Aorta (tissue), 5 donors: ENCODE results near the gene RCE1. TPM values are rescaled to one million over a fixed set of nuclear protein-coding genes. Genes with fewer than 3 reads are reported as not detected.

ENCODE experiments used
- ATAC-seq: fragments of 200-7000 bp; cut with Tn5 transposase; one replicate; pipeline ENCODE4 v1.9.1; 2022; ENCODE audit warnings: moderate library complexity; ENCODE audit not compliant: low FRiP score
- DNase-seq, 2 donors: peaks; one replicate each; pipeline ENCODE4 v3.0.0-alpha.2; 2020
- H3K27ac ChIP-seq, 2 donors: one replicate each; pipeline ENCODE4 v1.5.1; 2013; ENCODE audit warnings: low read length in 2 of 2, mild to moderate bottlenecking in 2 of 2, moderate library complexity in 2 of 2, control low read depth in 1 of 2, inconsistent platforms in 1 of 2, low read depth in 1 of 2
- H3K27me3 ChIP-seq, 2 donors: one replicate each; pipeline ENCODE4 v1.6.1; 2013; ENCODE audit warnings: control low read depth in 1 of 2, low read length in 1 of 2, mild to moderate bottlenecking in 1 of 2, moderate library complexity in 1 of 2; ENCODE audit not compliant: insufficient read depth in 2 of 2, control insufficient read depth in 1 of 2
- H3K36me3 ChIP-seq, 2 donors: one replicate each; pipeline ENCODE4 v1.6.1; 2013; ENCODE audit warnings: control low read depth in 1 of 2, low read length in 1 of 2, mild to moderate bottlenecking in 1 of 2; ENCODE audit not compliant: insufficient read depth in 2 of 2, control insufficient read depth in 1 of 2
- H3K4me1 ChIP-seq, 2 donors: one replicate each; pipeline ENCODE4 v1.6.1; 2013; ENCODE audit warnings: low read length in 2 of 2, control low read depth in 1 of 2, mild to moderate bottlenecking in 1 of 2, moderate library complexity in 1 of 2; ENCODE audit not compliant: insufficient read depth in 2 of 2, control insufficient read depth in 1 of 2
- H3K4me3 ChIP-seq, 2 donors: one replicate each; pipeline ENCODE4 v1.5.1; 2013; ENCODE audit warnings: low read length in 2 of 2, control low read depth in 1 of 2, mild to moderate bottlenecking in 1 of 2
- H3K9me3 ChIP-seq: one replicate; pipeline ENCODE4 v1.6.1; 2013; ENCODE audit warnings: mild to moderate bottlenecking, low read length; ENCODE audit not compliant: control insufficient read depth
- WGBS, 2 donors: extraction: QIAGEN DNeasy Blood & Tissue Kit; methylation state at CpG; one replicate each; pipeline ENCODE4 v1.1.7; 2013; 5-methylcytosine and 5-hydroxymethylcytosine counted together
- intact Hi-C, 2 donors: fragments of 100-400 bp; cut with DNase I; formaldehyde crosslinking; loops; one replicate each; pipeline versions ENCODE4 v1.14.2 to v1.15.0; 2022
- polyA plus RNA-seq, 2 donors: library from polyadenylated mRNA; stranded (reverse); fragments of 200-250 nt; gene quantifications; one replicate each; pipeline ENCODE4 v1.2.3, GENCODE V29; 2013
- total RNA-seq, 2 donors: library from RNA; stranded (reverse); fragmentation: NEBNext Ultra II Directional; extraction: Animal tissue kit (Norgen Biotek cat#: 25700); gene quantifications; one replicate each; pipeline ENCODE4 v1.2.1, GENCODE V29; 2021
- donor health status: healthy with polysubstance abuse.
- donor health status: Bipolar disorder and iron deficiency.
- donor health status: DM: no; HTN: no; CAD: no.
- donor health status: DM: no; HTN: no; CAD: no.
- donor health status: DM: yes; HTN: yes; CAD: no.

RCE1 gene
- total and polyA plus RNA-seq, 4 donors = 11.7 to 23.5 (median 14.6) TPM

DNA sequence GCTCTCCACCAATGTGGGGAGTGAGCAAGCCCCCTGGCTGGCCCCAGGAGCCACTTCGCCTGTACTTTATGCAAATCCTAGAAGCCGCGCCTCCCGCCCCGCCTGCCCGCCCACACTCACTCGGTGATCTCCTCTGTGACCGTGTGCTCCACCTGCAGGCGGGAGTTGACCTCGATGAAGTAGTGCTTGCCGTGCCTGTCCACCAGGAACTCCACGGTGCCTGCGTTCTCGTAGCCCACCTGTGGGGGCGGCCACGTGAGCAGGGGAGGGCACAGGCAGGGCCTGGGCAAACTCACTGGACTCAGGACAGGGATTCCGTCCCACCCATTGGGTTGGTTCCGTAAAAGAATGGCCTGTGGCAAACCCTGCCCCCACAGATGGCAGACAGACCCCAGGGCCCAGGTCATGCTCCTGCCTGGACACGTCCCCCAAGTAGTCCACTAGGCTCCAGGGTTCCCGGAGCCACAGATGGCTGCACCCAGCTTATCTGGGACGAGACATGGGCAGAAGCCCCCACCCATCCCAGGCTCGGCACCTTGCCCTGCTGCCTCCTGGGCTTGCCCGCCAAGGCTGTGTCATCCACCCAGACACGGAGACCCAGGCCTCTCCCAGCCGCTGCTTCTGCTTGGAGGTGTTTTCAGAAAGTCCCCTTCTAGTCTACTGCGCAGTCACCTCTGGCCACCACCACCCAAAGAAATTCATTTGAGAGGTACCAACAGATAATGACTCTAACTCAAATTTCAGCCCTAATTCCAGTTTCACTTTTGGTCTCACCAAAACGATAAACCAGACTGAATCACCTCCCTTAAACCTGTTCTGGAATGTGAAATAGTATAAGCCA is 25.7 kb downstream of the RCE1 start:
- H3K4me1 ChIP-seq = no peaks in the 10 kb centered on the region
- no peaks in the 10 kb centered on the region for H3K27me3 ChIP-seq
- ATAC-seq (no peak), DNase-seq (no peak)
- intact Hi-C loops = no loop called here
- peaks cover 0 to 5% of the 10 kb centered on the region in 2 donors for H3K36me3 ChIP-seq
- H3K9me3 ChIP-seq = no peaks in the 10 kb centered on the region
- WGBS, 2 donors = 69 to 74% methylated on average over 27 of the region's 27 CpGs
- H3K27ac ChIP-seq = no peak overlapping the region
- no peak overlapping the region for H3K4me3 ChIP-seq

DNA sequence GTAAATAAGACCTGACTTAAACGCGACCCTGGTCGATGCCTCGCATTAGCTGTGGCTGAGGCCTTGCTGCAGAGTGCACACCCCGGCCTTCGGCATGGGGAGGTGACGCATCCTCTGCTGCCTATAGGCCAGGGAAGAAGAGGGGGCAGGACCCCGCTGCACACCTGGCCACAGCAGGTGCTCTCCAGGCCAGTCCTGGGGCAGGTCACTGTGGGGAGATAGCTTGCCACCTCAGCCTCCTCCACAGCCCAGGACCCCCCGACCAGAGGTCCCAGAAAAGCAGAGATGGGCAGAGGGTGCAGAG is 26.3 kb downstream of the RCE1 start:
- ATAC-seq = no peak
- Histone ChIP-seq H3K4me3 (no peak overlapping the region), H3K36me3 (peaks cover 0 to 5% of the 10 kb centered on the region in 2 donors), H3K9me3 (no peaks in the 10 kb centered on the region), H3K27ac (no peak overlapping the region), H3K4me1 (no peaks in the 10 kb centered on the region), H3K27me3 (no peaks in the 10 kb centered on the region)
- WGBS, 2 donors = 94 to 95% methylated on average over 9 of the region's 9 CpGs
- intact Hi-C loops = no loop called here
- no peak for DNase-seq

DNA sequence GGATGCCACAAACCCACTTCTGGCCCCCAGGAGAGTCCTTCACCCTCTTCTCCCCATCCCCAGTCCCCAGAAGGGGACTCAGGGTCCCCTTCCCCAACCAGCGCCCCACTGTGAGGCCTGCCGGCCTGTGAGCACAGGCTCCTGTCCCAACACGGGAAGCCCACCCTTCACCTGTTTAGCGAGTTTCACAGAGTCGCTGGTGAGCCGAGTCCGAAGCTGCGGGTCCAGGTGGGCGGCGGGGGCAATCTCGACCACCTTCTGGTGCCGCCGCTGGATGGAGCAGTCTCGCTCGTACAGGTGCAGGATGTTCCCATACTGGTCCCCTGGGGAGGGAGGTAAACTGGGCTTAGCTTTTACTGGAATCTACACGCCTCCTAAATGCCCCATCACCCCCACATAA is 26.9 kb downstream of the RCE1 start:
- Histone ChIP-seq H3K9me3 (no peaks in the 10 kb centered on the region), H3K4me1 (no peaks in the 10 kb centered on the region), H3K36me3 (peaks cover 0 to 5% of the 10 kb centered on the region in 2 donors), H3K27ac (no peak overlapping the region), H3K27me3 (no peaks in the 10 kb centered on the region), H3K4me3 (no peak overlapping the region)
- ATAC-seq = no peak
- intact Hi-C loops = no loop called here
- no peak for DNase-seq
- 96% methylated on average over 15 to 16 of the region's 16 CpGs for WGBS, 2 donors

DNA sequence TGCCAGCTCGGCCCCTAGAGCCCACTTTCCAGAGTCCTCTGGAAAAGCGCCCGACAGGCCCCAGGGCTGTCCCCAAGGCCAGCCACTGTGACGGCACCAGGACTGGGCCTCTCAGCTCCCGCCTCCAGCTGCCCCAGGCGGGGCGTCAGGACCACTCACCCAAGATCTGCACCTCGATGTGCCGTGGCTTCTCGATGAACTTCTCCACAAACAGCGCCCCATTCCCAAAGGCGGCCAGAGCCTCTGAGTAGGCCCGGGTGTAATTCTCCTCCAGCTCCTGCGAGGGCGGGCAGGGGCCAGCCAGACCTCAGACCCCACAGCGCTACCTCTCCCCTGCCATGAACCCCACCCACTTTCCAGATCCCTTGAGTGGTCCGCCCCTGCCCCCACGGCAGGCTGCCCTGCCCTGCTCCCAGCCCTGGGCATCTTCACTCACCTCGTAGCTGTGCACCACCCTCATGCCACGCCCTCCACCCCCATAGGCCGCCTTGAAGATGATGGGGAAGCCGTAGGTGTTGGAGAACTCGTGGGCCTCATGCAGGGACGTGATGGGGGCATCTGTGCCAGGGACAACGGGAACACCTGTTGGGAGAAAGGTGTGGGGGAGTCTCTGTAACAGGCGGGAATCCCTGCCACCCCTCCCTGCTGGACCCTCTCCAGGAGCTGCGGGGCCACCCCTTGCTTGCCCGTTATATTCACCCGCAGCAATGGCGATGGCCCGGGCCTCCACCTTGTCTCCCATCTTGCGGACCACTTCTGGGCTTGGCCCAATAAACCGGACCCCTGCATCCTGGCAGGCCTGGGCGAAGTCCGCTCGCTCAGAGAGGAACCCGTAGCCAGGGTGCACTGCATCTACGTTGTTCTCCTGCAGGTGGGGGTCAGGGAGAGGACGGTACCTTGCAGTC is 27.6 kb downstream of the RCE1 start:
- H3K4me1 ChIP-seq = no peaks in the 10 kb centered on the region
- no peak overlapping the region for H3K27ac ChIP-seq
- 94 to 95% methylated on average over 39 of the region's 39 CpGs for WGBS, 2 donors
- H3K4me3 ChIP-seq = no peak overlapping the region
- no peak for DNase-seq
- H3K27me3 ChIP-seq = no peaks in the 10 kb centered on the region
- intact Hi-C loops = no loop called here
- H3K9me3 ChIP-seq = no peaks in the 10 kb centered on the region
- H3K36me3 ChIP-seq = peaks cover 0 to 5% of the 10 kb centered on the region in 2 donors
- ATAC-seq = no peak

DNA sequence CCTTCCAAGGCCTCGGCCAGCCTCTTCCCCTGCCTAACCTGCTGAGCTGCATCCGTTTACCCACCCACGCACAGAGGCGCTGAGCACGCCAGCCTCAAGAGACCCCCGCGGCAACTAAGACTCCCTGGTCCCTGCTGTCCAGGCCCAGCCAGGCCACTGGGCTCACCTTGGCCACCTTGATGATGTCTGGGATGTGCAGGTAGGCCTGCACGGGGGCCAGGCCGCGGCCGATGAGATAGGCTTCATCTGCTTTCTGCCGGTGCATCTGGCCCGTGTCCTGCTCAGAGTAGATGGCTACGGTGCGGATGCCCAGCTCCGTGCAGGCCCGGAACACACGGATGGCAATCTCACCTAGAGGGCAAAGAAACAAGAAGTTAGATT is 28.3 kb downstream of the RCE1 start:
- Histone ChIP-seq H3K27ac (no peak overlapping the region), H3K27me3 (no peaks in the 10 kb centered on the region), H3K9me3 (no peaks in the 10 kb centered on the region), H3K4me3 (no peak overlapping the region), H3K4me1 (no peaks in the 10 kb centered on the region), H3K36me3 (peaks cover 0 to 5% of the 10 kb centered on the region in 2 donors)
- DNase-seq (no peak), ATAC-seq (no peak)
- WGBS, 2 donors = 95 to 96% methylated on average over 18 of the region's 18 CpGs
- intact Hi-C loops = no loop called here

DNA sequence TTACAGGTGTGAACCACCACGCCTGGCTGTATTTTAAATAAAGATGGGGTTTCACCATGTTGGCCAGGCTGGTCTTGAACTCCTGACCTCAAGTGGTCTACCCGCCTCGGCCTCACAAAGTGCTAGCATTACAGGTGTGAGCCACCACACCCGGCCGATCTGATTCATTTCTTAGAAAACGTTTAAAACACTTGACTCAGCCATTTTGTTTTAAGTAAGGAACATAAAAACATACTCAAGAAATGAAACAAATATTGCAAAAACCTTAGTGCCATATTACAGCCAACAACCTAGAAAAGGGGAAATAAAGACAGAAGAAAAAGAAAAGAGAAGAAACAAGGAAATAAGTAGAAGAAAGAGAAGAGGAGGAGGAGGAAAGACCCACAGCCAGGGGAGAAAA is 31.0 kb downstream of the RCE1 start:
- no peaks in the 10 kb centered on the region for H3K27me3 ChIP-seq
- intact Hi-C loops = no loop called here
- no peak for DNase-seq
- no peaks in the 10 kb centered on the region for H3K4me1 ChIP-seq
- no peaks in the 10 kb centered on the region for H3K9me3 ChIP-seq
- ATAC-seq = no peak
- H3K27ac ChIP-seq = no peak overlapping the region
- no peak overlapping the region for H3K4me3 ChIP-seq
- 88 to 89% methylated on average over 6 of the region's 6 CpGs for WGBS, 2 donors
- H3K36me3 ChIP-seq = peaks cover 0 to 5% of the 10 kb centered on the region in 2 donors

DNA sequence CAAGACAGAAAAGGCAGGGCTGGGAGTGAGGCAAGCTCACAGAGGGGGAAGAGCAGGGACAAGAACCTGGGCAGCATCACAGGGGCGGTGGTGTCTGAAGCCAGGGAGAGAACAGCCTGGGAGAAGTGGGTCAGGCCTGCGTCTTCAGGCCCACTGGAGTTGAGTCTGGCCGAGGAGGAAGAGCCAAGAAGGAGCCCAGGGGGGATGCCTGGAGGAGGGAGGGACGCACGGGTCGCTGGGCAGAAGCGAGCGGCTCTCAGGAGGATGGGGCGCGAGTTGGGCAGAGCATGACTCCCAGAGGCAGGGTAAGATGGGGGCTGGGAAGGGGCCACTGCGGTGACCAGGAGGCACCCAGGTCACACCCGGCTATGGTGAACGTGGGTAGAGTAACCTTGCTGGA is 32.1 kb downstream of the RCE1 start:
- no peaks in the 10 kb centered on the region for H3K9me3 ChIP-seq
- DNase-seq = no peak
- H3K4me3 ChIP-seq = no peak overlapping the region
- 88 to 90% methylated on average over 13 of the region's 13 CpGs for WGBS, 2 donors
- peaks cover 0 to 5% of the 10 kb centered on the region in 2 donors for H3K36me3 ChIP-seq
- H3K4me1 ChIP-seq = no peaks in the 10 kb centered on the region
- H3K27ac ChIP-seq = no peak overlapping the region
- intact Hi-C loops = no loop called here
- ATAC-seq = no peak
- H3K27me3 ChIP-seq = no peaks in the 10 kb centered on the region

DNA sequence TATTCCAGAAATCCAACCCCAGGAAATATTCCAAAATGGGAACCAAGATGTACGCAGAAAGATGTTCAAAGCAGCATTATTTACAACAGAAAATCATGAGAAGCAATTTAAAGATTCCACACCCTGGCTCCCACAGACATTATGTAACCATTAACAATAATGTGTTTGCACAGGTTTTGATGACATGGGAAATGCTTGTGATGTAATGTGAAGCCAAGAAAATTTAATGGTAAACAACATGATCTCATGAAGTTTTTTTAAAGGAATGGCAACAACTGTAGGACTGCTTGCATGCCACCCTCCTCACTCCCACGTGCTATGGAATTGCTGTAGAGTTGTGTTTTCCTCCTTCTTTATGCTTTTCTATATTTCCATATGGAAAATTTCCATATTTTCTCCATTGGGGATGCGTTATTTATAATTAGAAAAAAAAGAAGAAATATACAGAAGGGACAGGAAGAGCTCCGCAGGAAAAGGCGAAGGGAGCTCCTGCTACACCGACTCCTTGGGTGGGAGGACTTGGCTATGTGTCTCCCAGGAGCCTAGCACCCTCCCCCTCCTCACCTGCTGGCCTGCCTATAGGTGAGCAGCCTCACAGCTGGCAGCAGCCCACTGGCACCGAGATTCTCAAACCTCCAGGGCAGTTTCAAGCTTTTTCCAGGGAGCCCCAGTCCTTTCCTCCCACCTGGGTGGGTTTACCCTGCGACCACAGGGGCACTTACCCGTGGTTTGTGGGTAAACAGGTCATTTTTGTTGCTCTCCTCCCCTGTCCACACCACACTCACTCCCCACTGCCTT is 34.5 kb downstream of the RCE1 start:
- no peak overlapping the region for H3K4me3 ChIP-seq
- no peaks in the 10 kb centered on the region for H3K4me1 ChIP-seq
- DNase-seq (no peak), ATAC-seq (no peak)
- H3K36me3 ChIP-seq = no peaks in the 10 kb centered on the region
- intact Hi-C loops = no loop called here
- H3K27me3 ChIP-seq = no peaks in the 10 kb centered on the region
- no peaks in the 10 kb centered on the region for H3K9me3 ChIP-seq
- no peak overlapping the region for H3K27ac ChIP-seq
- 92 to 93% methylated on average over 9 of the region's 9 CpGs for WGBS, 2 donors
